GM19351 (cell line): ENCODE measurements around the gene MRPL23.

Source experiments
- ATAC-seq: cut with Tn5 transposase; IDR thresholded peaks from one replicate; pipeline ENCODE4 v1.9.1; 2021; ENCODE audit warnings: mild to moderate bottlenecking, moderate library complexity; ENCODE audit not compliant: unreplicated experiment

Gene MRPL23

DNA sequence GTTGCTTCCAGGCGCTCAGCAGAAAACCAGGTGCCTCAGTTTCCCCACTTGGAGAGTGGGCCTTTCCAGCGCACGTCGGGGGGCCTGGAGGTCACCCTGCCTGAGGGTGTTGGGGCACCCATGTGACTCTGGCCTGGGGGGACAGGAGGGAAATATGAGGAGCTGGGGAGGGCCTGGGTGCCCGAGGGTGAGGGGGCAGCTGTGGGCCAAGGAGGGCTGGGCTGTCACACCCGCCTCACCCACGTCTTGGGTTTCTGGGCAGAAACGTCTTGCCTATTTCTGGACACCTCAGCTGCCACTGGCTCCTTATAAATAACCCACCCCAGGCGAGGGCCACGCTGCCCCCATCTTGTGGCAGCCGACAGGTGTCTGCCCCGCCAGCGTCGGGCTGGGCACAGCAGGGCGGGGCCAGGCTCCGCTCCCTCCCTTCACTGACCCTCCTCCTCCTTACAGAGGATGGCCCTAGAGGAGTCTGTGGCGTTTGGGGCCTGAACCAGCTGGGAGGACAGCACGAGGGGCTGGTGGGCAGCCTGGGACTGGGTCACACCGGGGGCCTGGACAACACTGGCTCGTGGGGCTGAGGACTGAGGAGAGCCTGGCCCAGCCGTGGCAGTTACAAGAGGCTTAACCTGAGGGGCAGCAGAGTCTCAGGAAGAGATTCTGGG, 26.1 kb upstream of the MRPL23 start:
- ATAC-seq = no peak

DNA sequence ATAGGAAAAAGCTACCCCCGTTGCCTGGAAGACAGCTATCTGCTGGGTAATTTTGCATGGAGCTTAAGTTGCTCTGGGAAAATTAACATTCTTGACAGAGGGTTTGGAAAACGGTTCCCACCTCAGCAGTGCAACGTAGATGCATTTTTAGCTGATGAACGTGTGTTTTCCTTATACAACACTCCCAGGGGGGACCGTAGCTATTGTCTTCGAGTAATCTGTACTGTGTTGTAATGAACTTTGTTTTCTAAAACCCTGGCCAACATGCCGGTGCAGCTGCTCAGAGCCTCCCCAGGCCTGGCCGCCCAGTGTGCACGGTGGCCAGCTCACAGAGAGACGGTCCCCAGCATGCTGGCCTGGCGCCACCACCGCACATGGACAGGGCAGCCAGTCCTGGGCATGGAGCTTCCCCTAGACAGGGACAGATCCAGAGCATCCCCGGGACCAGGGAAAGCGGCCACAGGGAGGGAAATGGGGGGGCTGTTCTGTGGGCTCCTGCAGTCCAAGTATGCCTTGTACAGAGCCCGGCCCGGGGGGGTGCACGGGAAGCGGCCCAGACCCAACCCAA, 25.5 kb upstream of the MRPL23 start:
- ATAC-seq = no peak

DNA sequence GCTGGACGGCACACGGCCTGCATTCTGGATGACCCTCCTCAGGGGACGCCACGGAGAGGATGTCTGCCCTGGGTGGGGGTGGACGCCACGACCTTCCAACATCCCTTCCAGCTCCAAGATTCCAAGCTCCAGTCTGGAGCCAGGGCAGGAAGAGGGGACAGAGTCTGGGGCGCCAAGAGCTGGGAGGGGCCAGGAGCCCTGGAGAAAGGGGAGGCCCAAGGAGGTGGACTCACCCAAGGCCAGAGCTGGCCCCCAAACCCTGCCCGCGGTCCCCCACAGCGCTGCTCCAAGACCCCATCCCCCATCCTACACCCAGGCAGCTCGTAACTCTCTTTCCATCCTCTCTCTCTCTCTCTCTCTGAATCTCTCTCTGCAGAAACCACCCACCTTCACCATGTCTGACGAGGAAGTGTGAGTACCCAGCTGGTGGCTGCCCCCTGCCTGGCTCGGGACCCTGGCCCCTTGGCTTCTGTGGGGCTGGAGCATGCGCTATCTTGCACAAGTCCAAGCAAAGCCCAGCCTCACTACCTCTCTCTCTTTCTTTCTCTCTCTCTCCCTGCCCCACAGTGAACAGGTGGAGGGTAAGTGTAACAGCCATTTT, 24.6 kb upstream of the MRPL23 start:
- no peak for ATAC-seq

DNA sequence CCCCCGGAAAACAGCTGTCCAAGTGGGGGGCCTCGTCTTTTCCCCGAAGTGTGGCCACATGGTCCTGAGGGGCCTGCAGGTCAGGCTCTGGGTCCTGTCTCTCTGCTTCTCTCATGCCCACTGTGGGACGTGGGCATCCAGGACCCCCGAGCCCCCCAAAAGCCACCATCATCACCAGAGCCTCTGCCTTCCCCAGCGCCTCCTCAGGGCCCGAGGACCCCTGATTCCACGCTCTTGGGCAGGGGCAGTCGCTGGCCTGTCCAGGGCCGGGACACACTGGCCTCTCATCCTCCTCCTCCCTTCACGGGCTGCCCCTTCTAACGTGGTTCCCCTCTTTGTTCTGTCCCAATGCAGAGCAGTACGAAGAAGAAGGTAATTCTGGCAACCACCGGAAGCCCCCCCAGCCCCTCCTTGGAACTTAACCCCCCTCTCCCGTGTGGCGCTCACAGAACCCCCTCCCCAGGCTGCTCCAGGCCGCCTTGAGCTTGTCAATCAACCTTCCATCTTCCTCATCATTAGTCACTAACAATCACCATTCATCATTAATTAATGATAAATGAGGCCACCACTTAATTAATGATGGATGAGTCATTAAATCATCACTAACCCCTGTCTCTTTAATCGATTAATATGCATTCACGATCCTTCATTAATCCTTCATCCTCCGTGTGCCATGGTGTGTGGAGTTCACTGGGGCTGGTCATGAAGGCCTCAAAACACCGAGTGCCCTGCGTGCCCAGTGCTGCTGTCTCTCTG, 23.8 kb upstream of the MRPL23 start:
- no peak for ATAC-seq

DNA sequence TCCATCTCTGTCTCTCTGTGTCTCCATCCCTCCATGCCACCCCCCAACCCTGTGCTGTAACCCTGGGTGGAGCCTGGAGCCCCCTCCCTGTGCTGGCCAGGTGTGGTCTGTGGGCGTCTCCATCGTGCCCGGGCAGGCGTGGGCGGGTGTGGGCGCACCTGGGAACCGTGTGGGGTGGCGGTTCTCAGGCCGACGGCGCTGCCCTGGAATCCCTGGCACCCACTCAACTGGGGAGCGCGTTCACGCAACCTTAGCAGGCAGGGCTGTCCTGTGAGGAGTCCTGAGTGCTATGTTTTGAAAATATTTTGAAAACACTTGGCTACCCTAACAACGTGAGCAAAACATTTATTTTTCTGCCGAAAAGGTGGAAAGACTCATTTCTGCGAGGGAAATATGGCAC, 23.0 kb upstream of the MRPL23 start:
- ATAC-seq = no peak

DNA sequence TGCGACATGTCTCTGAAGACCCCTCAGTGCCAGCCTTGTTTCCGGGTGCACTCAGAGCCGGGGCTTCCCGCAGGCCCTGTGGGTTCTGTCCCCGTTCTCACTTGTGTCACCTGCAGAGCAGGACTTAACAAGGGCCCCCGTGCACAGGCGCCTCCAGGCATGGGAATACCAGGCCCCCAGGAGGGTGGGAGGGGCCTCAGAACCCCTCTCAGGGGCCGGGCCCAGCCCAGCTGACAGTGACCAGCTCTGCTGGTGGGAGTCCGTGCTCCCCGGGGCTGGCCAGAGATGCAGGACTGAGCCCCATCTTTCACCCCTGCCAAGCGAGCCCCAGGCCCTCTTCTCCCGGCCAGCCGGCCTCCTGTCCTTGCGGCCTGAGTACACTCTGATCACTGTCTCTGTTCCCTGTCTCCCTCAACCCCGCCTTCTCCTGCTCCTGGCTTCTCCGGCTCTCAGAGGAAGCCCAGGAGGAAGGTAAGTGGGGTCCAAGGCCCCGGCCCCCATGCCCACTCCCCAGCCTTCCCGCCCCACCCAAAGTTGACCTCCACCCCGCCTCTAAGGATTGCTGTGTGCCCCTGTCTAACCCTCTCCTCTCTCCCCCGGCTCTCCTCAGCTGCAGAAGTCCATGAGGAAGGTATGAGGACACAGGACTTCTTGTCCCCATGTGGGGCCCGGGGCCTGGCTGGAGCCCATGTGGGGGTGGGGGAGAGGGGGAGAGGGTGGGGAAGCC, 22.3 kb upstream of the MRPL23 start:
- no peak for ATAC-seq

DNA sequence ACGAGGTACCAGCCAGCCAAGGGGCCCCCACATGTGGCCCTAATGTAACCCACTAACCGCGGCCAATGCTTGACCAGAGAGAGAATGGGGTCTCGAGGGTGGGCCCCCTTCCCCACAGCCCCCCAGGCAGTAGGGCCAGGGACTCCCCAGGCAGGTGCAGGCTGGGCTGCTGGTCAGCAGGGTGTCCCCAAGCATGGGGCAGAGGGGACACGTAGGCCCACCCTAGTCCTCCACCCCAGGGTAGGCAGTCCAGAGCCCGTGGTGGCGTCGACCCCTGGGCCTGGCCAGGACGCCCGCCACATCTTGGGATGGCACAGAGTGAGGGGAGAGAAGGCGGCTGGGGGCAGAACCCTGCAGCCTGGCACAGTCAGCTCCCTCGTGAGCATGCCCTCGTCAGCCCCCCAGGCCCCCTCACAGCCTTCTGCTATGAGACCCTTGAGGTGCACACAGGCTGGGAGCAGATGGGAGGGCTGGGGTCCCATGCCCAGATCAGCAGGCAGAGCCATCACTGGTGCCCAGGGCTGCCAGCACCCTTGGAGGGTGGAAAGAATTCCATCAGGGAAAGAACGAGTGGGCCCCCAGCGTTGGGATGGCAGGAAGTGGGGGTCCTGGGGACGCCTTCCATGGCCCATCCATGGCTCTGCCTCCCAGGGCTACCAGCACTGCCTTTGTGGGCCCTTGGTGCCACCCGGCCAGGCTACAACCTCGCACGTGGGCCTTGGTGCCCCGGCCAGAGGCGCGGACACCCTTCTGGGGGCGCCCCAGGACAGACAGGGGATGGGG, 21.6 kb upstream of the MRPL23 start:
- ATAC-seq = no peak

DNA sequence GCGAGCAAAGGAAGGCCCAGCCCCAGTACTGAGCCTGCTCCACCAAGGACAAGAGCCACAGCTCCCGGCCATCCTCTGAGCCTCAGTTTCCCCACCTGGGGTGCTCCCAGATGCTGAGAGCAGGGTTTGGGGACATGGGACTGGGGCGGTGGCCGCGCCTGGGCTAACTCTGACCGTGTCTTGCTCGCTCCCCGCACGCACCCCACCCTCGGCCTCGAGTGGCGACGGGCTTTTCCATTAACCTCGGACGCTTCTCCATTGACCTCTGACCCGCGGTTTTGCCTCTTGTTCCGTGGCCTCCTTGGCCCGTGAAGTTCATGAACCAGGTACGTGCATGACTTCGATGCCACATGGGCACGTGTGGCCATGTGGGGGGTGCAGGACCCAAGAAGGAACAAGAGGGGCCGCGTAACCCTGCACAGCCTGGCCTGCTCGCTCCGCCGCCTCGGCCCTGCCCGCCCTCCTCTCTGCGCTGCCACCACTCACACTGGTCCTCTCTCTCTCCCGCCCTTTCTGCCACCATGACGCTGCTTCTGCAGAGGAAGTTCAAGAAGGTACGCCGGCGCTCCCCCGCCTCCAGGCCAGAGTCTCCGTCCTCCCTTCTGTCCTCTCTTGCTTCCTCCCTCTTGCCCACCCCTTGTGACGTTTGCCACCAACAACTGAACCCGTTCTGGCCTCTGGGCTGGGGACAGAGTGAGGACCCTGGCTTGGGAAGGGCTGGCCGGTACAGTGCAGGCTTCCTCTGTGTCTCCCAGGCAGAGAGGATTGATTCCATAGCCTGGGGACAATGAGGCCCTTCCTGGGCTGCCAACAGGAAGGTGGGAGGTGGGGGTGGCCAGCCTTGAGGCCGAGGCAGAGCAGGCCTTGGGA, 20.7 kb upstream of the MRPL23 start:
- ATAC-seq = no peak

DNA sequence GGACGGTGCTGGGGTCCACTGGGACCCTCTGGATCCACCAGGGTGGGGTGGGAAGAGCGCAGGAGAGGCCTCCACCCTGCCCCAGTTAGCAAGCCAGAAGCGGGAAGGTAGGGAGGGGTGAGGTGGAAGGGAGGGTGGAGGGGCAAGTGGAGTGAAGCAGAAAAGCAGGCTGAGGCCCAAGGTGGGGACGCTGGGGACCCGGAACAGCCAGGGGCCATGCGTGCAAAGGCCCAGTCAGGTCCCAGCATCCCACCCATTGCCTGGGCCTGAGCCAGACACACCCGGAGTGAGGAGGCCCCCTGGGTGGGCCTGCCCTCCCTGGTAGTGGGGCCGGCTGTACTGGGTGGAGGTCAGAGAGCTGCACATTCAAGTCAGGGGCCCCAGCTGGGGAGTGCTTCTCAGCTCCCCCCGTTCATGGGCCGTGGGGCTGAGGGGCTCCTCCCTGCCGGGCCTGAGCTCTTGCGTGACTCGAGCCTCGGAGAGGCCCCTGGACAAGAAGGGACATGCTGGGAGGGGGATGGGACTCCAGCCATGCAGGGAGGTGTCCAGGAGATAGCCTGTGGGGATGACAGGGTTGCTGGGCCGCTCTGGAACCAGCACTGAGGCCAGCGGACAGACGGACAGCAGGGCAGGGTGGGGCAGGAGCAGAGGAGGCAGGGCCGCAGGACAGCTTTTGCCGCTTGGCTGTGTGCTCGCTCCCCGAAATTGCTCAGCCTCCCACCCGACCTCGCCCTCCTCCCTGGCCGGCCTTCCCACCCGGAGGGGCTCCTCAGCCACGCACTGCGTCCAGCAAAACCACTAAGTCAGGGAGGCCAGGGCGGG, 19.9 kb upstream of the MRPL23 start:
- no peak for ATAC-seq

DNA sequence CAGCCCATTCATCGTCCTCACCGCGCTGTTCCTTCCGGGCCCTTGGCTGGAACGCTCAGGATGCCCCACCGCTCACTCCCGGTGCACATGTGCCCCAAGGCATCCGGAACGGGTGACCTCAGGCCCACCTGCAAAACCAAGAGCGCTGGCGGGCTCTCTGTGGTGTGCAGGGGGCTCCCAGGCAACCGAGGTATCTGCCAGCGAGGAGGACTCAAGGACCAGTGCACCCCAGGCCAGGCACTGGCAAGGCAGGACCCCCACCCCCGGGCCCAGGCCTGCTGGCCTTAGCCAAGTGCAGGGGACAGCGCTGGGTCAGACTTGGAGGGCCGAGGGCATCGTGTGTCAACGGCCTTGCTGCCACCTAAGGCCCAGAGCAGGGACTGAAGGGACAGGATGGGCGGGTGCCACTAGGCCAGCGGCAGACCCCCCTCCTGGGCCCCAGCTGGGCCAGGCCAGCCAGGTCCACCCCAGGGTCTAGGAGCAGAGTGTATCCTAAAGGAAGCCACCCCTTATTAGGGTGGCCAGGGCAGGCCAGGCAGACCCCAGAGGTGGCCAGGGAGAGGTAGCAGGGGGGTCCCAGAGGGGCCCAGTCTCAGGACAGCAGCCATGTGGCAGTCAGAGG, 19.2 kb upstream of the MRPL23 start:
- ATAC-seq = no peak

DNA sequence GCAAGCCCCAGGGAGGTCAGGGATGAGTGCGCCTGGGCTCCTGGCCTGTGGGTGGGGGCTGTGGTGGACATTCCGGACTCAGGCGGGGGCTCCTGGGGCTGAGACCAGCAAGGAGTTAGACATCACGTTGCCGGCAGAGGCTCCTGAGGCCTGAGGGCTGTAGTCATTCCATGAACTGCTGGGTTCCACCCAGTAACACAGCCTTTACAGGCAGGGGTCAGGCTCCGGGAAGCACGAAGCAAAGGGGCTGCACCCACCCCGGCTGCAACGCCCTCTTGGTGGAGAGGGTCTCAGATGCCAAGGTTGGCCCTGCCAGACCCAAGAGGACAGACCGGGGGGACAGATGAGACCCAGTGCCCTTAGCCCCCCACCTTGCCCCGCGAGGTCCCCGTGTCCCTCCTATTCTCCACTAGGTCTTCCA, 18.7 kb upstream of the MRPL23 start:
- ATAC-seq = no peak

DNA sequence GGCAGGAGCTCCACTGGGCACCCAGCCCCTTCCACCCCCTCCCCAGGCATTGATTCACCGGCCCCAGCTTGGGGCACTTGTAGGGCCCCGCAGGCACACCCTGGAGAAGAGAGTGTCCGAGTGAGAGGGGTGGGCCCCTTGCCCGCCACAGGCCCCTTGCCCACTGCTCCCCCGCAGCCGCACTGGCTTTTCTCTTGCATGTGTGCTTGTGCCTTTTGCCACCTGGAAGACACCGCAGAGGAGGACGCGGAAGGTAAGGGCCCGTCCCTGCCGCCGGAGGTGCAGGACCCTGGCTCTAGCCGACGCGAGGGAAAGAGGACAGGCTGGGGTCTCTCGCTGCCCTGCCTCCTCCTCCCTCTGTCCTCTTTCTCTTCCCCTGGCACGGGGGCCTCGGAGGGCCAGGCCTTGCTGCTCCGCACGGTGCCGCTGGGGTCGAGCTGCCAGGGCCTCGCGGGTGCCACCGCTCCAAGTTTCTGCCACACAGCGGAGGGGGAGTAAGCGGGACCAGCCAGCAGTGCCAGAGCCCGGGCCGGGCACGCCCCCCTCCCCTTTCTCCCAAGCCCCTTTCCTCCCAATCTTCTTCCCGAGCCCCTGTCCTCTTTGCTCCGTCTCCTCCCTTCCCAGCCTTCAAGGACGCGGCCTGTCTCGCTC, 18.1 kb upstream of the MRPL23 start:
- ATAC-seq = no peak

DNA sequence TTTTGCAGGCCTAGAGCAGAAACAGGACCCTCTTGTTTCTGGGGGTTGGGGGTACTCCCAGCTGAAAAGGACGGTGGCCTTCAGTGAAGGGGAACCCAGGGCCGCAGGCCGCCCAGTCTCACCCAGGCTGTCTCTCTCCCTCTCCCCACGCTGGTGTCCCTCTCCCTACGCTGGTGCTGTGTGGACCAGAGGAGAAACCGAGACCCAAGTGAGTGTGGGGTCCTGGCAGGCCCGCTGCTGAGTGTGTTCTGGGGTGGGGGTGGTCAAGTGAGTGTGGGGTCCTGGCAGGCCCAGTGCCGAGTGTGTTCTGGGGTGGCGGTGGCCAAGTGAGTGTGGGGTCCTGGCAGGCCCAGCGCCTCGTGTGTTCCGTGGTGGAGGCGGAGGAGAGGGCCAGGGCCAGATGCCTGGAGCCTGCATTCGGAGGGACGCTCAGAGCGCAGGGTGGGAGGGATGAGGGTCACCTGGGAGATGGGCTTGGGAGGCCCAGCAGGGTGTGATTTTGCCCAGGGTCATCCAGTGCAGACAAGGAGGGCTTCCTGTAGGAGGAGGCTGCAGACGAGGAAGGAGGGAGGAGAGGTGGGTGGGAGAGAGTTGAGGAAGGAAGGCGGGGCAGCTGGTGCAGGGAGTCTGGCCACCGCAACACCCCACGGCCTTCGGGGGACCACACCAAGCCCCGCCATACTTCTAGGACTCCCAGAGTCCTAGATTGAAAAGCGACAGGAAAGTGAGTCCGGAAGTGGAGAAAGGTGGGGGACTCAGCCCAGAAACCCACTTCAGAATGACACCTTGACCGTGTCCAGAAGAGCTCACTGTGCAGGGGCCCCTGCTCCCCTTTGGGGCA, 17.3 kb upstream of the MRPL23 start:
- ATAC-seq = no peak

DNA sequence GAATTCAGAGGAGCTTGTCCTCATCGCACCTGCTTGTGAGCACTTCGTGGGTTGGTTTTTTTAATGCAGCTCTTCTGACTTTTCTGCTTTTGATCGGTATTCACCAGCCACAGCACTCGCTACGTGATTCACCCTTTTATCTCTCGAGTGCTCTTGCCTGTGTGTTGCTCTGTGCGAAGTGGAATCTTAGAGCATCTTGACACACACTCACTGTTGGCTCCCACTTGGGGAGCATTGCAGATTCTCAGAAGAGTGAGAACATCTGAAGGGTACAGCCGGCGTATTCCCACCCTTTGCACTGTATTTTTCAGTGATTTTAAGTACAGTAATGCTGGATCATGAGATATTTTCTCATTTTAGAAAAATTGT, 16.7 kb upstream of the MRPL23 start:
- ATAC-seq = no peak

DNA sequence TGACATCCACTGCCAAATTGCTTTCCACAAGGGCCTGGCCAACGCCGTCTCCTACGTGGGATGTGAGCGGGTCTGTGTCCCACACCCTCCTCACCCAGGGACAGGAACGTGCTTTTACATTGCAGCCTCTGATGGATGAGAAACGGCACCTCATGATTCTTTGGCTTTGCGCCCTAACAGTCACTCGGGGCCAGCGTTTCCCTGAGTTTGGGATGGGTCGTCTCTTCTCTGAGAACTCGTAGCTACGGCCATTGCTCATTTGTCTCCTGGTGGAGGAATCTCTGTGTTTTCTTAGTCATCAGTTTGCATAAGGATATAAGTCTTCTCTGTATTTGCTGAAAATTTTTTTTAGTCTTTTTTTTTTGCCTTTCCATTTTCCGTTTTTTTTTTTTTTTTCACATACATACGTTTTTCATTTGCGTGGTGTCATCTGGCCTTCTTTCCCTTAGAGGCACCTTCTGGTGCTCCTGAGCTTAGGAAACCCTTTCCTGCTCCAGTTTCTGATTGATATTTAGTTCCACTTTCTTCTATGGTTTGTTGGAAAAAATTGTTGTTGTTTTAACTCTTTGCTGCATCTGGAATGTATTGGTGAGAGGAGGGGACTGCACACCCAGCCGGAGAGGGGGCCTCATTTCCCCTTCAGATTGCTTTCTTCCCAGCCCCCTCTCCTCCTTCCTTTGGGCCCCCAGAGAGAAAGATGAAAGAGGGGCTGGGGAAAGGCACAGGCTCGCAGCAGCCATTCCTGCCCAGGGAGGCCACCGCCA, 15.6 kb upstream of the MRPL23 start:
- ATAC-seq = no peak

DNA sequence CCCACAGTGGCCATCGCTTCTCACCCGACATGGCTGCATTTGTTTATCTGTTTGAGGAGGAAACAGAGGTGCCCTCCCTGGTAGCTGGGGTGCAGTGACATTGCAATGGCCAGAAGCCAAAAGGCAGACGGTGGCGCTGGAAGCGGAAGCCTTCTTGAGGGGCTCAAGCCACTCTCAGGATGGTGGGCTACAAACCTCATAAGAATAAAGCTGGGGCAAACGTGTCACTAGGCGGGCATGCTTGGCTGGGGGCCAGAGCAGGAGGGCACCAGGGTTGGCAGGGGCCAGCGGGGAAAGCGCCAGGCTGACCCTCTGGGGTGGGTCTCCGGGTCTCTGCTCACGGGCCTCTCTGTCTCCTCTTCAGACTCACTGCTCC, 15.0 kb upstream of the MRPL23 start:
- no peak for ATAC-seq
